Measurements from ENCODE around the gene MCM7. TPM values are rescaled to one million over a fixed set of nuclear protein-coding genes. Genes with fewer than 3 reads are reported as not detected.
A peak's percentile ranks its signal among the peaks of the same experiment; 100 is the strongest.

The MCM7 gene
- total and polyA plus RNA-seq, 10 of the 15 experiments (the other 5 are each of a cell fraction or from before 2014, with no cell fraction given) = 183 to 383 (median 244) TPM

DNA sequence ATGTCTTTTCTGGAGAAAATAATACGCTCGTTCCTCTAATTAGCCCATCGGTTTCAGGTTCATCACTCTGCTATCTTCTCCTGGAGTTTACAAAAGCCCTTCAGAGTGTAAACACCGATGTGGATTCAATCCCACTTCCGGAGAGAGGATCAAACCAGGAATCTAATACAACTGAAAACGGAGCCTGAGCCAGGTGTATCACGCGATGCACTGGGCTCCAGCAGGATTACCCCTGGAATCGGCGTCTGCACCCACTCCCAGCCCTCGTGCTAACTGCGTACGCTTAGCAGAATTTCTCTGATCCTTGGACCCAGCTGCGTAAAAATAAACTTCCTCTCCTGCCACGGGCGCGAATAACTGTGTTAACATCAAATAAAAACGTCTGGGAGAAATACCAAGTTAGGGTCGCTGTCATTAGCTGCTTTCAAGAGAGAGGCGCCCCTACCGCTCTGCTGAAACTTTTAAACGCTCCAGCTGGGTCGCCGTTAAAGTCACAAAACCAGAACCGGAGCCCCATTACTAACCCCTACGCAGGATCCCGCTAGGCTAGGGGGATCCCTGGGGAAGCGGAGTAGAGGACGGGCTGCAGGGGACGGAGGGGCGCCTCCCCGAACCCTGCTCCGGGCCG lies 20.2 kb downstream of the MCM7 start:
- peak overlapping the region; percentile 84 for H3K4me2 ChIP-seq (ENCODE audit: control insufficient read depth, insufficient read depth)
- 6% methylated on average over 34 of the region's 34 CpGs for WGBS (ENCODE audit: insufficient coverage, insufficient replicate concordance, low lambda C conversion rate, missing lambda C conversion rate)
- ChIA-PET CTCF (interaction anchor here (1.2 to 1.4 kb wide), 3 partner anchors 31 to 58 kb away, joined by 3 read pairs; no protein-coding TSS in a partner anchor), POLR2A (interaction anchor here (1.0 kb wide), 2 partner anchors 11 to 20 kb away, joined by 3 read pairs; partner anchors contain the start of genes AP4M1 and MCM7), SMC1A (ENCODE audit: uncharacterized antibody, unreplicated experiment) (interaction anchor here (1.0 to 1.6 kb wide), 3 partner anchors 29 to 83 kb away, joined by 3 to 5 read pairs (median 3); no protein-coding TSS in a partner anchor), RAD21 (ENCODE audit: unreplicated experiment) (interaction anchor here (1.4 kb wide), 1 partner anchor 83 kb away, joined by 3 read pairs; no protein-coding TSS in a partner anchor)
- peak overlapping the region; percentile 89 for H3K27ac ChIP-seq (ENCODE audit: control insufficient read depth, insufficient read depth)
- H3K27me3 ChIP-seq (replicated peaks in 1 of 2; ENCODE audit: control insufficient read depth in 2 of 2, insufficient read depth in 2 of 2, low read length in 1 of 2) = no peaks in the 10 kb centered on the region
- no peaks in the 10 kb centered on the region; the same call in 2 of the 3 replicates for H3K9me3 ChIP-seq (replicated peaks; ENCODE audit: control insufficient read depth, insufficient read depth, low read length)
- DNase-seq (ENCODE audit: low read depth, low spot score) (no peak), FAIRE-seq (no peak), ATAC-seq (no peak; the same call in 2 of the 3 replicates)
- TSS peak; percentile 72 for BruUV-seq (replicated peaks)
- peaks cover 0 to 9% of the 10 kb centered on the region in 2 experiments for H3K36me3 ChIP-seq (ENCODE audit: control insufficient read depth in 2 of 2, insufficient read depth in 2 of 2, low read length in 1 of 2)
- H3K4me3 ChIP-seq = peak overlapping the region; percentile 88
- peak overlapping the region; percentile 94 for H3K9ac ChIP-seq (ENCODE audit: control insufficient read depth, insufficient read depth, low read length)
- peak; percentile 24; the same call in 1 of the 2 replicates for TF ChIP-seq NFIC (IDR thresholded peaks at IDR 0.05; ENCODE audit: low read depth, low read length)
- TF ChIP-seq TCF7 (IDR thresholded peaks at IDR 0.05; ENCODE audit: borderline replicate concordance) = no peak
- H3K79me2 ChIP-seq (ENCODE audit: control insufficient read depth, insufficient read depth, low read length) = peaks cover 41% of the 10 kb centered on the region
- peaks cover 4% of the 10 kb centered on the region for H3K4me1 ChIP-seq (ENCODE audit: control insufficient read depth, insufficient read depth, low read length)
- intact Hi-C loops (cut with micrococcal nuclease; ENCODE audit: unreplicated experiment) (loop anchor here (1.0 to 10.0 kb wide), 3 partner anchors 64 to 166 kb away; partner anchors contain the start of genes TRIM4 and ZKSCAN1), in situ Hi-C loops (cut with MboI) (no loop called here)
- H4K20me1 ChIP-seq (ENCODE audit: control insufficient read depth, insufficient read depth) = no peaks in the 10 kb centered on the region
- peak overlapping the region; percentile 85 for H2AFZ ChIP-seq (ENCODE audit: control insufficient read depth, low read depth, low read length)

DNA sequence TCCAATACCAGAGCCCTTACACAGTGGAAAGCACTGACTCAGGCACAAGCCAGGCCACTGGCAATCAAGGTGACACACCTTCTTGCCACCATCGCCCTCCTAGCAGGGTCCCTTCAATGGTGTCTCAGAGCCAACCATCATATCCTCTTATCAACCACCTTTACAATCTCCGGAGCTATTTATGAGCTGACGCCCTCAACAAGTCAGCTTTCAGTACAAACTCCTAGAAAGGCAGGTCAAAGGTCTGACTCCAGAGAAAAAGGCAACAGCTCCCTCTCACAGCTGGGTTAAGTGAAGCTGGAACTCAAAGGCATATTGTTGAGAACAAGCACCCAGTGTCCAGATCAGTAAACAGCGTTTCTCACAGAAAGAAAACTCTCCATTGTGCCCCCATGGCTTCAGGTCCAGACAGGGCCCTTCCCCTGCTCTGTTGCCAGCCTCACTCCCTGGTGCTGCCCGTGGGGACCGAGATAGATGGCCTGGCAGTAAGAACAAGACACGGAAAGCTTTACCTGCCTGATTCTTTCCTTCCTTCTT lies 22.1 kb downstream of the MCM7 start:
- H3K36me3 ChIP-seq (ENCODE audit: control insufficient read depth in 2 of 2, insufficient read depth in 2 of 2, low read length in 1 of 2) = peaks cover 8 to 24% of the 10 kb centered on the region in 2 experiments
- no peaks in the 10 kb centered on the region for H3K27me3 ChIP-seq (replicated peaks in 1 of 2; ENCODE audit: control insufficient read depth in 2 of 2, insufficient read depth in 2 of 2, low read length in 1 of 2)
- ATAC-seq (no peak), FAIRE-seq (no peak), DNase-seq (ENCODE audit: low read depth, low spot score) (no peak)
- H3K9me3 ChIP-seq (replicated peaks; ENCODE audit: control insufficient read depth, insufficient read depth, low read length) = no peaks in the 10 kb centered on the region; the same call in 2 of the 3 replicates
- CTCF ChIA-PET = interaction anchor here (1.1 to 1.5 kb wide), 3 partner anchors 20 to 101 kb away, joined by 3 read pairs; no protein-coding TSS in a partner anchor
- SMC1A ChIA-PET (ENCODE audit: uncharacterized antibody, unreplicated experiment) = no interaction called here
- H3K4me3 ChIP-seq = no peak overlapping the region
- peaks cover 4% of the 10 kb centered on the region for H3K4me1 ChIP-seq (ENCODE audit: control insufficient read depth, insufficient read depth, low read length)
- intact Hi-C loops (cut with micrococcal nuclease; ENCODE audit: unreplicated experiment) (no loop called here), in situ Hi-C loops (cut with MboI) (no loop called here)
- no TSS peak for BruUV-seq (replicated peaks)
- RAD21 ChIA-PET (ENCODE audit: unreplicated experiment) = no interaction called here
- H3K79me2 ChIP-seq (ENCODE audit: control insufficient read depth, insufficient read depth, low read length) = peaks cover 41% of the 10 kb centered on the region
- H2AFZ ChIP-seq (ENCODE audit: control insufficient read depth, low read depth, low read length) = no peak overlapping the region
- H3K9ac ChIP-seq (ENCODE audit: control insufficient read depth, insufficient read depth, low read length) = no peak overlapping the region
- POLR2A ChIA-PET = interaction anchor here (1.0 to 1.3 kb wide), 2 partner anchors 7 to 24 kb away, joined by 3 read pairs; no protein-coding TSS in a partner anchor
- 93% methylated on average over 7 of the region's 7 CpGs for WGBS (ENCODE audit: insufficient coverage, insufficient replicate concordance, low lambda C conversion rate, missing lambda C conversion rate)
- H3K27ac ChIP-seq (ENCODE audit: control insufficient read depth, insufficient read depth) = no peak overlapping the region
- no peak overlapping the region for H3K4me2 ChIP-seq (ENCODE audit: control insufficient read depth, insufficient read depth)
- no peaks in the 10 kb centered on the region for H4K20me1 ChIP-seq (ENCODE audit: control insufficient read depth, insufficient read depth)
- TF ChIP-seq GABPA (IDR thresholded peaks at IDR 0.05; ENCODE audit: low read depth) (no peak), POLR2AphosphoS5 (IDR thresholded peaks at IDR 0.05; ENCODE audit: low read length) (0 out of 2 replicates have a peak, but pooled peaks have one; percentile 32)
